Astrocyte of the cerebellum (primary cell): ENCODE results near the gene ALDH1A2.
"Not testable (repeated sequence)": the region's sequence is repeated elsewhere in the genome, so short reads cannot be mapped to it uniquely, and the experiment has no call there.

Experiments
- DNase-seq: peaks from one replicate; pipeline ENCODE4 v3.0.0-alpha.2; 2011; ENCODE audit warnings: low read depth
- H3K4me3 ChIP-seq: 2 replicates; pipeline ENCODE4 v1.5.1; 2011; ENCODE audit warnings: mild to moderate bottlenecking, low read depth, low read length, moderate library complexity
- CTCF ChIP-seq: IDR thresholded peaks from 2 replicates; pipeline ENCODE4 v1.5.1; 2012; ENCODE audit warnings: low read length, low read depth, moderate library complexity, mild to moderate bottlenecking; ENCODE audit errors: missing control alignments
- in situ Hi-C: cut with HindIII; loops from 2 replicates; pipeline ENCODE4 v1.10.0; 2017; ENCODE audit warnings: low sequenced_read_pairs

The ALDH1A2 gene

GRCh38 chr15:58038426-58039078 is 27.0 kb downstream of the ALDH1A2 start:
- no peak for TF ChIP-seq CTCF
- DNase-seq, result peak; percentile 48
- H3K4me3 ChIP-seq, result no peak overlapping the region
- in situ Hi-C loops, result no loop called here

- no peak for TF ChIP-seq CTCF
- DNase-seq, result no peak
- in situ Hi-C loops, result no loop called here
- no peak overlapping the region for H3K4me3 ChIP-seq
Observed at GRCh38 chr15:58037723-58038301, 27.7 kb downstream of the ALDH1A2 start.

GRCh38 chr15:58036579-58036978 is 28.9 kb downstream of the ALDH1A2 start:
- in situ Hi-C loops, result no loop called here

GRCh38 chr15:58028392-58028791 is 37.1 kb downstream of the ALDH1A2 start:
- in situ Hi-C loops, H3K4me3 ChIP-seq, DNase-seq: not testable (repeated sequence)

More at GRCh38 chr15:58036579-58036978, 28.9 kb downstream of the ALDH1A2 start:
- DNase-seq, result no peak
- no peak for TF ChIP-seq CTCF
- H3K4me3 ChIP-seq, result no peak overlapping the region

- in situ Hi-C loops, result no loop called here
- DNase-seq, result no peak
- TF ChIP-seq CTCF, result no peak
- no peak overlapping the region for H3K4me3 ChIP-seq
Observed at GRCh38 chr15:58026552-58026951, 39.0 kb downstream of the ALDH1A2 start.

- TF ChIP-seq CTCF, result no peak
- in situ Hi-C loops, result no loop called here
- DNase-seq, result no peak
Observed at GRCh38 chr15:58026051-58026450, 39.5 kb downstream of the ALDH1A2 start.

More at GRCh38 chr15:58026051-58026450, 39.5 kb downstream of the ALDH1A2 start:
- H3K4me3 ChIP-seq, result no peak overlapping the region
